Mucosa of stomach (tissue), 1 donor: ENCODE measurements around the gene DDX51.

Experiments
- H3K27me3 ChIP-seq: one replicate; pipeline ENCODE4 v1.7.0; 2013; ENCODE audit warnings: mild to moderate bottlenecking, low read length; ENCODE audit not compliant: control insufficient read depth, insufficient read depth
- H3K36me3 ChIP-seq: one replicate; pipeline ENCODE4 v1.7.0; 2013; ENCODE audit warnings: low read length; ENCODE audit not compliant: control insufficient read depth, insufficient read depth
- H3K4me1 ChIP-seq: one replicate; pipeline ENCODE4 v1.7.0; 2013; ENCODE audit warnings: mild to moderate bottlenecking, low read length; ENCODE audit not compliant: control insufficient read depth, insufficient read depth
- H3K4me3 ChIP-seq: one replicate; pipeline ENCODE4 v1.7.0; 2013; ENCODE audit warnings: low read length
- H3K9ac ChIP-seq: one replicate; pipeline ENCODE4 v1.7.0; 2013; ENCODE audit warnings: mild to moderate bottlenecking, low read length, moderate library complexity
- H3K9me3 ChIP-seq: one replicate; pipeline ENCODE4 v1.7.0; 2013; ENCODE audit warnings: mild to moderate bottlenecking, low read length, moderate library complexity; ENCODE audit not compliant: control insufficient read depth
- donor health status: Pancreatic carcinoma.

DDX51 gene

DNA sequence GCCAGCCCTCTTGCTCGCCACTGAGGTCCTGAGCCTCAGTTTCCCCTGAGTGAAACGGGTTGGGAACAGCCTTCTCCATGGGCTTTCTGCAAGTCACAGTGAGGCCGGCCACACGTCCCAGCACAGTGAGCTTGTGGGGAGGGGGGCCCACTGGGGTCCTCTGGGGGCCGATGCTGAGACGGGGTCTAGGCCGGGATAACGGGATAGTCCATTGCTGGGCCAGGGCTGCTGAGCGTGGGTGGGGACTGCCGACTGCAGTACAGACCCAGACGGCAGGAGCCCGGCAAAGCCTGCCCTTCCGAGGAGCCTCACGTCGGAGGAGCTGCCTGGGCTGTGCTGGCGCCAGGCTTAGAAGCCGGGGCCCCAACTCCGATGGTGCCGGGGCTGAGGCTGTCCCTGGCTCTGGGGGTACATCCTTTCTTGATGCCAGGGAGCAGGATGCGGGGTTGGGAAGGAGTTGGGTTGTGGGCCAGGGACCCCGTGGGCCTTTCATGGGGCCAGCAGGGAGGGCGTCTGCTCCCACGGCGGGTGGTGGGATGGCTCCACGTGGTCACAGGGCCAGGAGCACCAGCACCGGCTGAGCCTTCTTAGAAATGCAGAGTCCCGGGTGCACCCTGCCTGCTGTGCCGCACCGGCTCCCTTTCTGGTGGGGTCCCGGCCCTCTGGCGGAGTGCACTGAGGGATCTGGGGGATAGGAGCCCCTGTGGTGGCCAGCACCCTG, 24.4 kb upstream of the DDX51 start:
- H3K36me3 ChIP-seq: no peaks in the 10 kb centered on the region

GRCh38 chr12:132167611-132168310, 23.6 kb upstream of the DDX51 start:
- Histone ChIP-seq H3K4me1 (peaks cover 6% of the 10 kb centered on the region), H3K4me3 (no peak overlapping the region), H3K9ac (no peak overlapping the region), H3K9me3 (no peaks in the 10 kb centered on the region), H3K36me3 (no peaks in the 10 kb centered on the region), H3K27me3 (peaks cover 24% of the 10 kb centered on the region)

More for the DNA sequence above, 24.4 kb upstream of the DDX51 start:
- Histone ChIP-seq H3K4me3 (no peak overlapping the region), H3K27me3 (peaks cover 30% of the 10 kb centered on the region), H3K9me3 (no peaks in the 10 kb centered on the region), H3K9ac (no peak overlapping the region), H3K4me1 (peaks cover 3% of the 10 kb centered on the region)

DNA sequence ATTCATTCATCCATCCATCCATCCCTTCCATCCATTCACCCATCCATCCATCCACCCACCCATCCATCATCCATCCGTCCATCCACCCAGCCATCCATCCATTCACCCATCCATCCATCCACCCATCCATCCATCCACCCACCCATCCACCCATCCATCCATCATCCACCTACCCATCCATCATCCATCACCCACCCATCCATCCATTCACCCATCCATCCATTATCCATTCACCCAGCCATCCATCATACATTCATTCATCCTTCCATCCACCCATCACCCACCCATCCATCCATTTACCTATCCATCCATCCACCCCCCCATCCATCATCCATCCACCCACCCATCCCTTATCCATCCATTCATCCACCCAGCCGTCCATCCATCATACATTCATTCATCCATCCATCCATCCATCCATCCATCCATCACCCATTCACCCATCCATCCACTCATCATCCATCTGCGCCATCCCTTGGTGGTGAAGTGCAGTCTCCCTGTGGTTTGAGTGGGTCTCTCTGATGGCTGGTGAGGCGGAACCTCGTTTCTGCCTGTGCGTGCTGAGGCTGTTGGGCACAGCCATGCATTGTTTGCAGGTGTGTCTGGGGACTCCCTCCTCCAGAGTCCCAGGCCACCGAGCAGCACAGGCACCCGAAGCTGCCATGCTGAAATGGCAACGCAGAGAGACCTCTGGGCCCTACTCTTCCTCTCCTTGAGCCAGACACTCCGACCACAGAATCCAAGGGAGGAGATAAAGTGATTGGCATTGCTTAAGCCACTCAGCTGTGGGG, 22.9 kb upstream of the DDX51 start:
- peaks cover 6% of the 10 kb centered on the region for H3K4me1 ChIP-seq
- peaks cover 18% of the 10 kb centered on the region for H3K27me3 ChIP-seq
- H3K9ac ChIP-seq: no peak overlapping the region
- H3K9me3 ChIP-seq: no peaks in the 10 kb centered on the region
- no peaks in the 10 kb centered on the region for H3K36me3 ChIP-seq
- H3K4me3 ChIP-seq: no peak overlapping the region

GRCh38 chr12:132166093-132166492, 22.0 kb upstream of the DDX51 start:
- Histone ChIP-seq H3K4me3 (no peak overlapping the region), H3K4me1 (peaks cover 6% of the 10 kb centered on the region), H3K36me3 (no peaks in the 10 kb centered on the region), H3K27me3 (peaks cover 10% of the 10 kb centered on the region), H3K9ac (no peak overlapping the region), H3K9me3 (no peaks in the 10 kb centered on the region)

- no peaks in the 10 kb centered on the region for H3K9me3 ChIP-seq
- H3K4me3 ChIP-seq: no peak overlapping the region
- no peak overlapping the region for H3K9ac ChIP-seq
- peaks cover 5% of the 10 kb centered on the region for H3K4me1 ChIP-seq
- no peaks in the 10 kb centered on the region for H3K36me3 ChIP-seq
- H3K27me3 ChIP-seq: peaks cover 5% of the 10 kb centered on the region
Observed at GRCh38 chr12:132165584-132165983, 21.5 kb upstream of the DDX51 start.

DNA sequence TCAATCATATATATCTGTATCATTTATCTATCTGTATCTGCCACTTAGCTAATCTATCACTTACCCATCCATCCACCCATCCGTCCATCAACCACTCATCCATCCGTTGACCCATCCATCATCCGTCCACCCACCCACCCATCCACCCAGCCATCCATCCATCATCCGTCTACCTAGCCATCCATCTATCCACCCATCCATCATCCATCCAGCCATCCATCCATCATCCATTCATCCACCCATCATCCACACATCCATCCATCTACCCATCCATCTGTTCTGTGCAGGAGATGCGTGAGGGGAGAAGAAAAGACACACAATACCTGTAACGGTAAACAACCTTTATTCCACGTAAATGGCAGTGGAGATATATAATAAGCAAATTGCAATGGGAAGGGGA, 20.3 kb upstream of the DDX51 start:
- Histone ChIP-seq H3K4me3 (no peak overlapping the region), H3K36me3 (no peaks in the 10 kb centered on the region), H3K9me3 (no peaks in the 10 kb centered on the region), H3K27me3 (peaks cover 4% of the 10 kb centered on the region), H3K9ac (no peak overlapping the region), H3K4me1 (peaks cover 3% of the 10 kb centered on the region)

GRCh38 chr12:132163911-132164288, 19.8 kb upstream of the DDX51 start:
- H3K36me3 ChIP-seq: no peaks in the 10 kb centered on the region
- peaks cover 4% of the 10 kb centered on the region for H3K27me3 ChIP-seq
- H3K4me1 ChIP-seq: peaks cover 3% of the 10 kb centered on the region
- H3K9ac ChIP-seq: no peak overlapping the region
- H3K4me3 ChIP-seq: no peak overlapping the region
- no peaks in the 10 kb centered on the region for H3K9me3 ChIP-seq

- Histone ChIP-seq H3K4me3 (no peak overlapping the region), H3K9ac (no peak overlapping the region), H3K27me3 (no peaks in the 10 kb centered on the region)
Observed at GRCh38 chr12:132163041-132163910, 19.2 kb upstream of the DDX51 start.

DNA sequence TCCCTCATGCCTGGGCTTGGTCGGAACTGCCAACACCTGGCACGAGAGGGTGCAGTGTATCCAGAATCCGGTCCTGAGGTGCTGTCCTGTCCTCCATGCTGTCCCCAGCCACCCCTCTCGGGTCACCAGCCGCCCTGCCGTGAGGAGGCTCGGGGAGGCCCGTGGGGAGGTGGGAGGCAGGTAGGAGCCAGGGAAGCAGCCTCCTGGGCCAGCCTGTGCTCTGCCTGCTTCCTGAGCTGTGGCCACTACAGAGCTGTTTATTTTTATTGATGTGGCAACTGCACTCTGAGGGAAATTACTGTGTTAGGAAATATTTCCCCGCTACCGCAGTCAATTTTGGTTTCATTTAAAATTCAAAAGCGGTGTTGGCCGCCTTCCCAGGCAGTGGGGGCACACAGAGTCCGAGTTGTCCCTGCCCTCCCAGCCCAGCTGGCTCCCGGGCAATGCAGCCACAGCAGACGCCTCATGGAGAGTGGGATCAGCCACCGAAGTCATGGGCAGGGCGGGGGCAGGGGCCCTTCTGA, 18.5 kb upstream of the DDX51 start:
- no peak overlapping the region for H3K4me3 ChIP-seq
- H3K4me1 ChIP-seq: peaks cover 3% of the 10 kb centered on the region
- no peaks in the 10 kb centered on the region for H3K9me3 ChIP-seq
- H3K27me3 ChIP-seq: no peaks in the 10 kb centered on the region
- no peak overlapping the region for H3K9ac ChIP-seq
- H3K36me3 ChIP-seq: peaks cover 4% of the 10 kb centered on the region

More at GRCh38 chr12:132163041-132163910, 19.2 kb upstream of the DDX51 start:
- Histone ChIP-seq H3K4me1 (peaks cover 3% of the 10 kb centered on the region), H3K9me3 (no peaks in the 10 kb centered on the region), H3K36me3 (no peaks in the 10 kb centered on the region)

DNA sequence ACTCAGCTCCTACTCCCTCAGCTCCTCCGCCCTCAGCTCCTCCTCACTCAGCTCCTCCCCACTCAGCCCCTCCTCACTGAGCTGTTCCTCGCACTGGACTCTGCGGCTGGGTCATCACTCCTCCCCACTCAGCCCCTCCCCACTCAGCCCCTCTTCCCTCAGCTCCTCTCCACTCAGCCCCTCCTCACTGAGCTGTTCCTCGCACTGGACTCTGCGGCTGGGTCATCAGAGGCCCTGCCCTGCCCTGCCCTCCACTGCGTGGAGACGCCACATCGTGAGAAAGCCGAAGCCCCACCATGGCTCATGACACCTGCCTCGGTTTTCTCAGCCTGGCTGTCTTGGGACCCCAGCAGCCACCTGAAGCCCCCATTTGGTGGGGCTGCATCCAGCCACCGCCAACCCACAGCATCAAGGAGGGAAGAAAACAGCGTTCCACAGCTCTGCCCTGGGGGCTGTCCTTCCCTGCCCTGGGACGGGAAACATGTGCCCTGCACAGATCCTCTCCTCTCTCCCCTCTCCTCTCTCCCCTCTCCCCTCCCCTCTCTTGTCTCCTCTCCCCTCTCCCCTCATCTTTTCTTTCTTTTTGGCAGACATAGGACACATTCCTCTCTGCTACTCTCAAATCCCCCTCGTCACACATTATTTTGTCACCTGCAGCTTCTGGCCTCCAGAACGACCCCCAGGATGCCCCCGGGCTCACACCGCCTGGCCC, 17.8 kb upstream of the DDX51 start:
- H3K9me3 ChIP-seq: no peaks in the 10 kb centered on the region
- peaks cover 3% of the 10 kb centered on the region for H3K4me1 ChIP-seq
- peaks cover 4% of the 10 kb centered on the region for H3K36me3 ChIP-seq
- no peak overlapping the region for H3K4me3 ChIP-seq
- H3K27me3 ChIP-seq: no peaks in the 10 kb centered on the region
- H3K9ac ChIP-seq: no peak overlapping the region
